Measurements from ENCODE around the gene TTC23.

The TTC23 gene

DNA sequence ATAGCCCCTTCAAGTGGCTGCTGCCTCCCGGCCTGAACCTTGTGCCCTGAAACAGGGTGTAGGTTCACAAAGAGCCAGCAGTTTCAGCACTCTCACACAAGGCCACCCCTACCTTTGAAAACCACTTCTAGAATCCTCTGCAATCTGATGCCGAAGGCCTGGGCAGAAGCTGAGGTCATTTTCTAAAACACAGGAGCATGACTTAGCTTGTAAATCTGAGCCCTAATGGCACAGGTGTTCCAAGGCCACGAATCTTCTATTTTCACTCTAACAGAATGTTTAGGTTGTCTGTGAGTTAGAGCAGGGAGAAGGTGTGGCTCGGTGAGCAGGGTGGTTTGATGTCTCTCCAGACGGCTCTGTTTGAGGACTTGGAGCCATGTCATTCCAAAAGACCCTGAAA is 82.2 kb downstream of the TTC23 start:
- no peak for TF ChIP-seq SIN3A (IDR thresholded peaks at IDR 0.05; ENCODE audit: borderline replicate concordance, insufficient read depth, low read length)
- TF ChIP-seq POLR2AphosphoS5 (IDR thresholded peaks at IDR 0.05; ENCODE audit: low read depth, low read length), result no peak
- TF ChIP-seq REST (IDR thresholded peaks at IDR 0.05; ENCODE audit: insufficient read depth in 1 of 2, low read depth in 2 of 2, low read length in 2 of 2), result no peak
- no peak for TF ChIP-seq TAF1 (IDR thresholded peaks at IDR 0.05; ENCODE audit: borderline replicate concordance, insufficient read depth, low read length)
- no peak for TF ChIP-seq FOXP2 (optimal IDR thresholded peaks at IDR 0.05; ENCODE audit: borderline replicate concordance, extremely low read depth, extremely low read length, insufficient read depth)

DNA sequence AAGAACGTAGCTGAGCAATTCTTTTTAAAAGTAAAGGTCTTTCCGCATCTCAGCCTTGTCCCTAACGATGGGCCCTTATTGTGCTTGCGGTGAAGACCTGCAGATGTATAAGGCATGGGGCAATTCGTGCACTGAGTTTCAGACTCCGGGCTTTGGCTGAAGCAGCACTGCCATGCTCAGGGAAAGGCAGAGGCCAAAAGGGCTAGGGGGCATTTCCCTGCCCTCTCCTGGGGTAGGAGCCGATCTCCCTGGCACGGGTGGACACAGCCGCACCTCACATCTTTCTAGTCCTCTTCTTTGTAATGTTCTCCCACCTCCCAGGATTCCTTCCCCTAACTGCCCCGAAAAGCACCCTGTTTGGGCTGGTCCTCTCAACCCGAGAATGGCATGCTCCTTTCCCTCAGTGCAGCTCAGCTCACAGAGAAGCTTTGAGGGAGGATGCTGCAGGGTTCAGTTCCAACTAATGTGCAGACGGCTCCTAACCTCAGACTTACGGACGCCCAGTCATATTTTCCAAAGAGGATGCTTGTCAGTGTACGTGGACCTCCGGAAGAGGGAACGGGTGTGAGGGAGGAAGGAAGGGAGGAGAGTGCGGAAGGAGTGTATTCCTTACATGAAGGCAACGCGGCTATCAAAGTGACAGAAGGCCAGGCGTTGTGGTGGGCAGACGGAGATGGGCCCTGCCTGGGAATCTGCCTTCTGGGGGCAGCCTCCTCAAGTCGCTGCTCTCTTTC is 83.3 kb downstream of the TTC23 start:
- TF ChIP-seq TAF1 (IDR thresholded peaks at IDR 0.05; ENCODE audit: borderline replicate concordance, insufficient read depth, low read length) (no peak), FOXP2 (optimal IDR thresholded peaks at IDR 0.05; ENCODE audit: borderline replicate concordance, extremely low read depth, extremely low read length, insufficient read depth) (no peak)

DNA sequence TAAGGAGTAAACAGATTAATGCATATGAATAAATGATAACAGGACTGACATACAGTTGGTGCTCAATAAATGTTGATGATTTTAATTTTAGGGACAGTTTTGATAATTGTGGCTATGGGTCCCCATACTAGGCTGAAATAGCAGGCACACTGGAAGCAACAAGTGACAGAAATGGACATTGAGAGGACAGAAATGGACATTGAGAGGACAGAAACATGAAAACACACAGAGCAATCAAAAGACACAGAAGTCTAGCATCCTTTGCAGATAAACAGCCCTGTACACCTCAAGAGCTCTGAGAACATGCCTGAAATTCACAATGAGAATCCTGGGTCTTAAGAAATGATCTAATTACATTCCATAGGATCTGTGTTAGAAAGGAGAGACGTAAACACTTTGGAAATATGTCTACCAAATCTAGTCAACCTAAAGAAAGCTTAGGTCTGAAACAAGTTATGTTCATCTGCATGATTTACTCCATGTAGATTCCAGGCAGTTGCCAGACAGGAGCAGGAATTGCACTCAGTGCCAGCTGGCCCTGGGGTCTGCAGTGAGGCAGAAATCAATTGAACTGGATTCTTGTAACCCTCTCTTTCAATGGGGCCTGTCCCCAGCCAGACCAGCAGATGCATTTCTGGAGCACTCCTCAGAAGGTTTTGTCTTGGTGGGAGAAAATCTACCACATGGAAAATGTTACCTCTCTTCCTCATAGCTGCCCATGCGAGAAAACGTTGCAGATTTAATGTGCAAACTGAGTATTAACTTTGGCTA is 84.2 kb downstream of the TTC23 start:
- TF ChIP-seq POLR2AphosphoS5 (IDR thresholded peaks at IDR 0.05; ENCODE audit: low read depth, low read length), result no peak
- TF ChIP-seq TAF1 (IDR thresholded peaks at IDR 0.05; ENCODE audit: borderline replicate concordance, insufficient read depth, low read length), result no peak
- TF ChIP-seq REST (IDR thresholded peaks at IDR 0.05; ENCODE audit: insufficient read depth in 1 of 2, low read depth in 2 of 2, low read length in 2 of 2), result no peak
- TF ChIP-seq FOXP2 (optimal IDR thresholded peaks at IDR 0.05; ENCODE audit: borderline replicate concordance, extremely low read depth, extremely low read length, insufficient read depth), result no peak
- TF ChIP-seq SIN3A (IDR thresholded peaks at IDR 0.05; ENCODE audit: borderline replicate concordance, insufficient read depth, low read length), result no peak

- TF ChIP-seq REST (IDR thresholded peaks at IDR 0.05; ENCODE audit: insufficient read depth in 1 of 2, low read depth in 2 of 2, low read length in 2 of 2) (no peak), POLR2AphosphoS5 (IDR thresholded peaks at IDR 0.05; ENCODE audit: low read depth, low read length) (no peak), FOXP2 (optimal IDR thresholded peaks at IDR 0.05; ENCODE audit: borderline replicate concordance, extremely low read depth, extremely low read length, insufficient read depth) (no peak), TAF1 (IDR thresholded peaks at IDR 0.05; ENCODE audit: borderline replicate concordance, insufficient read depth, low read length) (no peak), SIN3A (IDR thresholded peaks at IDR 0.05; ENCODE audit: borderline replicate concordance, insufficient read depth, low read length) (no peak)
These were observed 85.3 kb downstream of the TTC23 start for GRCh38 chr15:99164119-99164518.

DNA sequence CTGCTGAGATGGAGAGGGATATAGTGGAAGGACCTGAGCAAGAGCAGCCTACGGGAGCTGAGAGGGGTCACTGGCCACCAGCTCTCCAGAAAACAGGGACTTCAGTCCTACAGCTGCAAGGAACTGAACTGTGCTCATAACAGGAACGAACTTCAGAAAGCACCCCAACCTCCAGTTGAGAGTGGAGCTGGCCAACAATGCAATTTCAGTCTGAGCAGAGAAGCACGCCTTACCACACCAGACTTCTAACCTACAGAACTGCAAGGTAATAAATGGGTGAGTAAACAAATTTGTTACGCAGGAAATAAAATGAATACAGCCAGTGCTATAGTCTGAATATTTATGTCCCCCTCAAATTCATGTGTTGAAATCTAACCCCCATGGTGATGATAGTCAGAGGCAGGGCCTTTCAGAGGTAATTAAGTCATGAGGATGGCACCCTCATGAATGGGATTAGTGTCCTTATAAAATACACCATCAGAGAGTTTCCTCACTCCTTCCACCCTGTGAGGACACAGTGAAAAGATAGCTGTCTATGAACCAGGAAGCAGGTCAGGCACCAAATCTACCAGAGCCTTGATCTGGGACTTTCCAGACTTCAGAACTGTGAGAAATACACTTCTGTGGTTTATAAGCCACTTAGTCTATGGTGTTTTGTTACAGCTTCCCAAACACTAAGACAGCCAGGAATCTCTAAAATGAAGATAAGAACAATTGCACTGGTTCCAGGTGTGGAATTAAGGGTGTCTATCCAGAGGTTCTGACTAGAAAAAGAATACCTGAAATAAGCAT is 85.9 kb downstream of the TTC23 start:
- no peak for TF ChIP-seq REST (IDR thresholded peaks at IDR 0.05; ENCODE audit: insufficient read depth in 1 of 2, low read depth in 2 of 2, low read length in 2 of 2)
- TF ChIP-seq TAF1 (IDR thresholded peaks at IDR 0.05; ENCODE audit: borderline replicate concordance, insufficient read depth, low read length), result no peak
- no peak for TF ChIP-seq SIN3A (IDR thresholded peaks at IDR 0.05; ENCODE audit: borderline replicate concordance, insufficient read depth, low read length)
- TF ChIP-seq POLR2AphosphoS5 (IDR thresholded peaks at IDR 0.05; ENCODE audit: low read depth, low read length), result no peak
- TF ChIP-seq FOXP2 (optimal IDR thresholded peaks at IDR 0.05; ENCODE audit: borderline replicate concordance, extremely low read depth, extremely low read length, insufficient read depth), result no peak

Data from PFSK-1 (cell line).